ENCODE measurements around the gene AXIN2. TPM values are rescaled to one million over a fixed set of nuclear protein-coding genes. Genes with fewer than 3 reads are reported as not detected.

Gene AXIN2
- total RNA-seq, 2 experiments from 2014 or later: 4.7 to 5.3 TPM

GRCh38 chr17:65593092-65593854 is 31.8 kb upstream of the AXIN2 start:
- no peak overlapping the region for H3K27ac Mint-ChIP-seq
- POLR2A ChIA-PET: no interaction called here
- CTCF ChIA-PET: no interaction called here
- H3K36me3 Mint-ChIP-seq (ENCODE audit: low read depth): no peaks in the 10 kb centered on the region
- H3K27me3 Mint-ChIP-seq (ENCODE audit: low read depth): peaks cover 2% of the 10 kb centered on the region
- H3K4me1 Mint-ChIP-seq (ENCODE audit: low read depth): peaks cover 28% of the 10 kb centered on the region
- ATAC-seq (peak; percentile 23), DNase-seq (no peak)
- peak overlapping the region; percentile 63 for H3K4me3 Mint-ChIP-seq
- no peaks in the 10 kb centered on the region for H3K9me3 Mint-ChIP-seq (ENCODE audit: insufficient read depth)

- POLR2A ChIA-PET: no interaction called here
- Mint-ChIP-seq H3K4me1 (ENCODE audit: low read depth) (peaks cover 30% of the 10 kb centered on the region), H3K9me3 (ENCODE audit: insufficient read depth) (no peaks in the 10 kb centered on the region), H3K27ac (no peak overlapping the region), H3K27me3 (ENCODE audit: low read depth) (peaks cover 2% of the 10 kb centered on the region), H3K36me3 (ENCODE audit: low read depth) (no peaks in the 10 kb centered on the region), H3K4me3 (no peak overlapping the region)
- DNase-seq (no peak), ATAC-seq (no peak)
- CTCF ChIA-PET: interaction anchor here (1.0 kb wide), 1 partner anchor 35 kb away, joined by 3 read pairs; no protein-coding TSS in a partner anchor
These were observed 30.9 kb upstream of the AXIN2 start for GRCh38 chr17:65592125-65592965.

- CTCF ChIA-PET: no interaction called here
- Mint-ChIP-seq H3K27ac (no peak overlapping the region), H3K27me3 (ENCODE audit: low read depth) (peaks cover 2% of the 10 kb centered on the region)
These were observed 27.9 kb upstream of the AXIN2 start for GRCh38 chr17:65589321-65589720.

GRCh38 chr17:65588181-65588808 is 26.8 kb upstream of the AXIN2 start:
- Mint-ChIP-seq H3K27ac (no peak overlapping the region), H3K4me1 (ENCODE audit: low read depth) (peaks cover 12% of the 10 kb centered on the region), H3K27me3 (ENCODE audit: low read depth) (no peaks in the 10 kb centered on the region), H3K36me3 (ENCODE audit: low read depth) (no peaks in the 10 kb centered on the region), H3K9me3 (ENCODE audit: insufficient read depth) (no peaks in the 10 kb centered on the region), H3K4me3 (no peak overlapping the region)
- CTCF ChIA-PET: no interaction called here
- POLR2A ChIA-PET: no interaction called here
- no peak for ATAC-seq
- DNase-seq: no peak

More at GRCh38 chr17:65589321-65589720, 27.9 kb upstream of the AXIN2 start:
- no peak for ATAC-seq
- peaks cover 21% of the 10 kb centered on the region for H3K4me1 Mint-ChIP-seq (ENCODE audit: low read depth)
- no peak for DNase-seq
- H3K4me3 Mint-ChIP-seq: no peak overlapping the region
- H3K9me3 Mint-ChIP-seq (ENCODE audit: insufficient read depth): no peaks in the 10 kb centered on the region
- POLR2A ChIA-PET: no interaction called here
- no peaks in the 10 kb centered on the region for H3K36me3 Mint-ChIP-seq (ENCODE audit: low read depth)

- Mint-ChIP-seq H3K4me3 (no peak overlapping the region), H3K9me3 (ENCODE audit: insufficient read depth) (no peaks in the 10 kb centered on the region), H3K4me1 (ENCODE audit: low read depth) (peaks cover 6% of the 10 kb centered on the region), H3K27ac (no peak overlapping the region), H3K36me3 (ENCODE audit: low read depth) (no peaks in the 10 kb centered on the region), H3K27me3 (ENCODE audit: low read depth) (no peaks in the 10 kb centered on the region)
- ChIA-PET POLR2A (no interaction called here), CTCF (no interaction called here)
- ATAC-seq (no peak), DNase-seq (no peak)
These were observed 26.2 kb upstream of the AXIN2 start for GRCh38 chr17:65587534-65588180.

GRCh38 chr17:65586899-65587298 is 25.5 kb upstream of the AXIN2 start:
- H3K27ac Mint-ChIP-seq: no peak overlapping the region
- ATAC-seq: no peak
- DNase-seq: no peak
- H3K9me3 Mint-ChIP-seq (ENCODE audit: insufficient read depth): no peaks in the 10 kb centered on the region
- no peaks in the 10 kb centered on the region for H3K27me3 Mint-ChIP-seq (ENCODE audit: low read depth)
- ChIA-PET CTCF (no interaction called here), POLR2A (no interaction called here)
- peaks cover 4% of the 10 kb centered on the region for H3K4me1 Mint-ChIP-seq (ENCODE audit: low read depth)
- H3K36me3 Mint-ChIP-seq (ENCODE audit: low read depth): no peaks in the 10 kb centered on the region
- no peak overlapping the region for H3K4me3 Mint-ChIP-seq

- no peak for ATAC-seq
- ChIA-PET CTCF (no interaction called here), POLR2A (interaction anchor here (0.7 kb wide), 1 partner anchor 9 kb away, joined by 3 read pairs; no protein-coding TSS in a partner anchor)
- Mint-ChIP-seq H3K4me3 (no peak overlapping the region), H3K4me1 (ENCODE audit: low read depth) (peaks cover 4% of the 10 kb centered on the region), H3K27ac (no peak overlapping the region), H3K27me3 (ENCODE audit: low read depth) (no peaks in the 10 kb centered on the region), H3K9me3 (ENCODE audit: insufficient read depth) (no peaks in the 10 kb centered on the region), H3K36me3 (ENCODE audit: low read depth) (no peaks in the 10 kb centered on the region)
- no peak for DNase-seq
These were observed 23.4 kb upstream of the AXIN2 start for GRCh38 chr17:65584604-65585521.

GRCh38 chr17:65583921-65584603 is 22.6 kb upstream of the AXIN2 start:
- H3K4me3 Mint-ChIP-seq: no peak overlapping the region
- POLR2A ChIA-PET: interaction anchor here (0.7 kb wide), 1 partner anchor 10 kb away, joined by 3 read pairs; no protein-coding TSS in a partner anchor
- H3K4me1 Mint-ChIP-seq (ENCODE audit: low read depth): peaks cover 4% of the 10 kb centered on the region
- DNase-seq (no peak), ATAC-seq (no peak)
- CTCF ChIA-PET: no interaction called here
- no peaks in the 10 kb centered on the region for H3K9me3 Mint-ChIP-seq (ENCODE audit: insufficient read depth)
- no peak overlapping the region for H3K27ac Mint-ChIP-seq
- H3K27me3 Mint-ChIP-seq (ENCODE audit: low read depth): no peaks in the 10 kb centered on the region
- H3K36me3 Mint-ChIP-seq (ENCODE audit: low read depth): no peaks in the 10 kb centered on the region

GRCh38 chr17:65576939-65577338 is 15.5 kb upstream of the AXIN2 start:
- Mint-ChIP-seq H3K4me1 (ENCODE audit: low read depth) (no peaks in the 10 kb centered on the region), H3K9me3 (ENCODE audit: insufficient read depth) (peaks cover 3% of the 10 kb centered on the region), H3K27me3 (ENCODE audit: low read depth) (no peaks in the 10 kb centered on the region), H3K36me3 (ENCODE audit: low read depth) (no peaks in the 10 kb centered on the region), H3K4me3 (no peak overlapping the region), H3K27ac (no peak overlapping the region)
- POLR2A ChIA-PET: no interaction called here
- CTCF ChIA-PET: no interaction called here
- DNase-seq (no peak), ATAC-seq (no peak)

GRCh38 chr17:65573282-65573602 is 11.8 kb upstream of the AXIN2 start:
- POLR2A ChIA-PET: no interaction called here
- no peak for DNase-seq
- Mint-ChIP-seq H3K4me3 (no peak overlapping the region), H3K27me3 (ENCODE audit: low read depth) (peaks cover 13% of the 10 kb centered on the region), H3K36me3 (ENCODE audit: low read depth) (no peaks in the 10 kb centered on the region), H3K4me1 (ENCODE audit: low read depth) (no peaks in the 10 kb centered on the region), H3K9me3 (ENCODE audit: insufficient read depth) (peaks cover 3% of the 10 kb centered on the region), H3K27ac (no peak overlapping the region)
- CTCF ChIA-PET: no interaction called here
- ATAC-seq: no peak
